PC-3 (cell line): ENCODE data around the gene IRAG1. TPM values are rescaled to one million over a fixed set of nuclear protein-coding genes. Genes with fewer than 3 reads are reported as not detected.

Experiments used
- ATAC-seq: fragments of 200-7000 bp; cut with Tn5 transposase; 2 replicates; pipeline ENCODE4 v1.9.1; 2020; ENCODE audit warnings: mild to moderate bottlenecking, moderate library complexity
- BruUV-seq: library from RNA; stranded (reverse); fragments of 400-500 nt; replicated peaks from 2 replicates; lab custom pipeline; 2021; lab: Mats Ljungman, UMichigan
- CTCF ChIA-PET: fragments of 300-600 bp; sonication (Branson Sonifier 250); formaldehyde crosslinking; loops from one replicate; lab custom pipeline; 2022; ENCODE audit warnings: antibody characterized with exemption; lab: Charles Lee
- POLR2A ChIA-PET: fragments of 300-600 bp; sonication (Branson Sonifier 250); formaldehyde crosslinking; loops from one replicate; lab custom pipeline; 2022; ENCODE audit warnings: antibody characterized with exemption; ENCODE audit not compliant: unreplicated experiment; lab: Charles Lee
- DNase-seq: peaks from one replicate; pipeline ENCODE4 v3.0.0-alpha.2; 2015
- H2AFZ ChIP-seq: fragments of 300-600 bp; sonication (generic); 2 replicates; pipeline ENCODE4 v1.6.0; 2016; ENCODE audit warnings: antibody characterized with exemption, low read length
- H3F3A ChIP-seq: fragments of 300-600 bp; sonication (generic); one replicate; pipeline ENCODE4 v1.6.0; 2017; ENCODE audit warnings: antibody characterized with exemption, low read length, control low read depth, mild to moderate bottlenecking; ENCODE audit not compliant: unreplicated experiment
- H3K27ac ChIP-seq: fragments of 300-600 bp; sonication (generic); 2 replicates; pipeline ENCODE4 v1.5.1; 2016; ENCODE audit warnings: mild to moderate bottlenecking, low read length
- H3K27me3 ChIP-seq: fragments of 300-600 bp; sonication (generic); 2 replicates; pipeline ENCODE4 v1.6.1; 2016; ENCODE audit warnings: low read length, mixed read lengths
- H3K36me3 ChIP-seq: fragments of 300-600 bp; sonication (generic); 2 replicates; pipeline ENCODE4 v1.6.1; 2016; ENCODE audit warnings: low read depth, mixed run types, low read length, mixed read lengths
- H3K4me1 ChIP-seq: fragments of 300-600 bp; sonication (generic); 2 replicates; pipeline ENCODE4 v1.5.1; 2016; ENCODE audit warnings: low read length; ENCODE audit not compliant: insufficient read depth
- H3K4me2 ChIP-seq: fragments of 300-600 bp; sonication (generic); 2 replicates; pipeline ENCODE4 v1.6.0; 2016; ENCODE audit warnings: low read length
- H3K4me3 ChIP-seq: fragments of 300-600 bp; sonication (generic); 2 replicates; pipeline ENCODE4 v1.5.1; 2016; ENCODE audit warnings: mild to moderate bottlenecking, low read length, mixed read lengths
- H3K79me2 ChIP-seq: fragments of 300-600 bp; sonication (generic); 2 replicates; pipeline ENCODE4 v1.6.1; 2017; ENCODE audit warnings: low read length, mixed read lengths
- H3K9ac ChIP-seq: fragments of 300-600 bp; sonication (generic); 2 replicates; pipeline ENCODE4 v1.6.0; 2016; ENCODE audit warnings: mild to moderate bottlenecking, low read length
- H3K9me2 ChIP-seq: fragments of 300-600 bp; sonication (generic); replicated peaks from 2 replicates; pipeline ENCODE4 v1.6.1; 2016; ENCODE audit warnings: mixed run types, low read length, mixed read lengths
- H3K9me3 ChIP-seq: fragments of 300-600 bp; sonication (generic); 2 replicates; pipeline ENCODE4 v1.6.1; 2016; ENCODE audit warnings: low read length, mixed read lengths
- H4K20me1 ChIP-seq: fragments of 300-600 bp; sonication (generic); 2 replicates; pipeline ENCODE4 v1.6.1; 2016; ENCODE audit warnings: low read length, mixed read lengths
- CTCF ChIP-seq: fragments of 300-600 bp; sonication (generic); conservative IDR thresholded peaks from 2 replicates; pipeline ENCODE4 v1.5.1; 2017; ENCODE audit warnings: antibody characterized with exemption, low read depth, mild to moderate bottlenecking, low read length
- EZH2 ChIP-seq: fragments of 300-600 bp; sonication (generic); IDR thresholded peaks from one replicate; pipeline ENCODE4 v1.6.1; 2017; ENCODE audit warnings: antibody characterized with exemption, mild to moderate bottlenecking, low read length; ENCODE audit not compliant: unreplicated experiment
- EZH2phosphoT487 ChIP-seq: fragments of 300-600 bp; sonication (generic); IDR thresholded peaks from 2 replicates; pipeline ENCODE4 v1.6.1; 2018; ENCODE audit warnings: mild to moderate bottlenecking, antibody characterized with exemption, low read length, borderline replicate concordance
- intact Hi-C: fragments of 100-400 bp; cut with micrococcal nuclease; formaldehyde crosslinking; loops from 2 replicates; pipeline ENCODE4 v1.9.0; 2023
- total RNA-seq: library from RNA; depleted of rRNA; stranded (reverse); fragments of >200 nt; gene quantifications from 2 replicates; pipeline ENCODE4 v1.2.3, GENCODE V29; 2014

The IRAG1 gene
- total RNA-seq, 1 experiment from 2014 or later: not detected

DNA sequence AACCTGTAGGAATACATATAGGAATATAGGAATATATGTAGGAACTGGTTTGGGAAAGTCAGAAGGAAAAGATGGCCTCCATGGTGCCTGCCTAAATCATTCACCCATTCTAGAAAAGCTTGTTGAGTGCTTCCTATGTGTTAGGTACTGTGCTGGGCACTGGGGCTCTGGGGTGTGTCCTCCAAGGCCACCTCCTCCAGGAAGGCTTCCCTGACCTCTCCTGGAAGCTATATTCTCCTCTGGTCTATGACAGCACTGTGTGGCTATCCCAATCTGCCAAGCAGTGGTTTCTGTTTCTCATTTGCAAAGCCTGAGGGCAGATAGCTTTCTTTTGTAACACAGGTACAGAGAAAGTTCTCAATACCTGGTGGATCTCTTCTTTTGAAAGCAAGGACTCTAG is 30.2 kb downstream of the IRAG1 start:
- peaks cover 37% of the 10 kb centered on the region for H3K4me1 ChIP-seq
- H3K27ac ChIP-seq: no peak overlapping the region
- no peaks in the 10 kb centered on the region for H3K9me2 ChIP-seq
- TF ChIP-seq EZH2 (no peak), EZH2phosphoT487 (no peak)
- no peaks in the 10 kb centered on the region for H3K27me3 ChIP-seq
- no TSS peak for BruUV-seq
- H3F3A ChIP-seq: no peaks in the 10 kb centered on the region
- H3K4me3 ChIP-seq: no peak overlapping the region
- no peak overlapping the region for H3K4me2 ChIP-seq
- no peak overlapping the region for H2AFZ ChIP-seq
- no peak for DNase-seq
- no peaks in the 10 kb centered on the region for H4K20me1 ChIP-seq
- H3K36me3 ChIP-seq: no peaks in the 10 kb centered on the region
- no peak for ATAC-seq
- CTCF ChIA-PET: no interaction called here
- POLR2A ChIA-PET: no interaction called here
- H3K9me3 ChIP-seq: no peaks in the 10 kb centered on the region
- intact Hi-C loops: no loop called here
- H3K79me2 ChIP-seq: no peaks in the 10 kb centered on the region
- no peak overlapping the region for H3K9ac ChIP-seq

GRCh38 chr11:10660323-10660722 is 33.2 kb downstream of the IRAG1 start:
- Histone ChIP-seq H3K36me3 (no peaks in the 10 kb centered on the region), H3K4me1 (peaks cover 35% of the 10 kb centered on the region), H3K9me2 (no peaks in the 10 kb centered on the region), H3K9ac (no peak overlapping the region), H3K79me2 (no peaks in the 10 kb centered on the region), H2AFZ (no peak overlapping the region), H3K27me3 (no peaks in the 10 kb centered on the region), H3K4me2 (no peak overlapping the region), H3K4me3 (no peak overlapping the region), H3K27ac (peak overlapping the region; percentile 89), H3F3A (no peaks in the 10 kb centered on the region), H4K20me1 (no peaks in the 10 kb centered on the region), H3K9me3 (no peaks in the 10 kb centered on the region)
- DNase-seq (no peak), ATAC-seq (no peak)
- BruUV-seq: no TSS peak
- intact Hi-C loops: no loop called here
- ChIA-PET CTCF (no interaction called here), POLR2A (no interaction called here)
- no peak for TF ChIP-seq EZH2

- Histone ChIP-seq H3K27me3 (no peaks in the 10 kb centered on the region), H4K20me1 (no peaks in the 10 kb centered on the region), H3K79me2 (no peaks in the 10 kb centered on the region), H3K4me3 (no peak overlapping the region), H3K4me2 (peak overlapping the region; percentile 48), H3K27ac (peak overlapping the region; percentile 89), H3K9me2 (no peaks in the 10 kb centered on the region), H3K9me3 (no peaks in the 10 kb centered on the region), H3K36me3 (no peaks in the 10 kb centered on the region), H3K4me1 (peaks cover 42% of the 10 kb centered on the region), H3K9ac (peak overlapping the region; percentile 56), H2AFZ (peak overlapping the region; percentile 60; the same call in 1 of the 2 replicates), H3F3A (no peaks in the 10 kb centered on the region)
- DNase-seq (peak; percentile 90), ATAC-seq (peak; percentile 94)
- ChIA-PET CTCF (no interaction called here), POLR2A (no interaction called here)
- no TSS peak for BruUV-seq
- no peak for TF ChIP-seq EZH2phosphoT487
- no peak for TF ChIP-seq CTCF
- no peak for TF ChIP-seq EZH2
- intact Hi-C loops: no loop called here
Measured at GRCh38 chr11:10659339-10660216, 34.0 kb downstream of the IRAG1 start.
